CD8-positive, alpha-beta memory T cell (primary cell): Measurements from ENCODE around the gene CEACAM6. TPM values are rescaled to one million over a fixed set of nuclear protein-coding genes. Genes with fewer than 3 reads are reported as not detected.

ENCODE experiments used
- CTCF ChIA-PET: fragments of 350-600 bp; sonication (Branson Sonifier 250); formaldehyde crosslinking; loops from one replicate; lab custom pipeline; 2021; ENCODE audit warnings: antibody characterized with exemption; lab: Charles Lee
- POLR2A ChIA-PET: fragments of 350-600 bp; sonication (Branson Sonifier 250); formaldehyde crosslinking; loops from one replicate; lab custom pipeline; 2021; ENCODE audit warnings: antibody characterized with exemption; lab: Charles Lee
- DNase-seq, 5 donors: peaks; one replicate each; pipeline versions ENCODE4 v3.0.0 to v3.0.0-alpha.2; 2020 to 2022; ENCODE audit warnings: mixed read lengths in 1 of 5
- H3K27ac ChIP-seq: one replicate; pipeline ENCODE4 v1.7.0; 2013; ENCODE audit warnings: low read depth, mild to moderate bottlenecking, low read length, moderate library complexity
- H3K27me3 ChIP-seq: 2 replicates; pipeline ENCODE4 v1.7.0; 2013; ENCODE audit warnings: low read length, mild to moderate bottlenecking; ENCODE audit not compliant: insufficient read depth, poor library complexity, severe bottlenecking
- H3K36me3 ChIP-seq: 2 replicates; pipeline ENCODE4 v1.7.0; 2013; ENCODE audit warnings: mild to moderate bottlenecking, low read length, moderate library complexity; ENCODE audit not compliant: insufficient read depth
- H3K4me1 ChIP-seq: 2 replicates; pipeline ENCODE4 v1.7.0; 2013; ENCODE audit warnings: mild to moderate bottlenecking, low read length, moderate library complexity; ENCODE audit not compliant: insufficient read depth
- H3K4me3 ChIP-seq: 2 replicates; pipeline ENCODE4 v1.7.0; 2013; ENCODE audit warnings: mild to moderate bottlenecking, low read length
- H3K9me3 ChIP-seq: 2 replicates; pipeline ENCODE4 v1.7.0; 2013; ENCODE audit warnings: mild to moderate bottlenecking, low read length
- H3K27ac Mint-ChIP-seq, 8 donors: one replicate each; pipeline ENCODE4 v1.8.0; 2020 to 2021; ENCODE audit warnings: mixed read lengths in 8 of 8, mild to moderate bottlenecking in 6 of 8, inconsistent platforms in 3 of 8, moderate library complexity in 3 of 8
- H3K27me3 Mint-ChIP-seq, 2 donors: one replicate each; pipeline ENCODE4 v1.8.0; 2020 to 2021; ENCODE audit warnings: mixed read lengths in 2 of 2, mild to moderate bottlenecking in 1 of 2, moderate library complexity in 1 of 2
- H3K36me3 Mint-ChIP-seq, 3 donors: one replicate each; pipeline ENCODE4 v1.8.0; 2020 to 2021; ENCODE audit warnings: mixed read lengths in 3 of 3, inconsistent platforms in 1 of 3, mild to moderate bottlenecking in 1 of 3
- H3K4me1 Mint-ChIP-seq, 3 donors: one replicate each; pipeline ENCODE4 v1.8.0; 2020 to 2021; ENCODE audit warnings: mixed read lengths in 3 of 3, inconsistent platforms in 1 of 3, mild to moderate bottlenecking in 1 of 3
- H3K4me3 Mint-ChIP-seq, 7 donors: one replicate each; pipeline ENCODE4 v1.8.0; 2020 to 2021; ENCODE audit warnings: mixed read lengths in 7 of 7, mild to moderate bottlenecking in 6 of 7, moderate library complexity in 4 of 7, inconsistent platforms in 2 of 7
- H3K9me3 Mint-ChIP-seq, 5 donors: one replicate each; pipeline ENCODE4 v1.8.0; 2020 to 2022; ENCODE audit warnings: mixed read lengths in 5 of 5, mild to moderate bottlenecking in 3 of 5, moderate library complexity in 2 of 5, inconsistent platforms in 1 of 5
- polyA plus RNA-seq: library from polyadenylated mRNA; unstranded; fragments of 300-500 nt; fragmentation: Illumina TruSeq; gene quantifications from one replicate; pipeline ENCODE4 v1.2.3, GENCODE V29; 2021
- total RNA-seq, 2 experiments: library from RNA; stranded (reverse); gene quantifications; one replicate each; pipeline ENCODE4 v1.2.3, GENCODE V29; 2021

The CEACAM6 gene
- total and polyA plus RNA-seq, 3 experiments from 2014 or later, result not detected

DNA sequence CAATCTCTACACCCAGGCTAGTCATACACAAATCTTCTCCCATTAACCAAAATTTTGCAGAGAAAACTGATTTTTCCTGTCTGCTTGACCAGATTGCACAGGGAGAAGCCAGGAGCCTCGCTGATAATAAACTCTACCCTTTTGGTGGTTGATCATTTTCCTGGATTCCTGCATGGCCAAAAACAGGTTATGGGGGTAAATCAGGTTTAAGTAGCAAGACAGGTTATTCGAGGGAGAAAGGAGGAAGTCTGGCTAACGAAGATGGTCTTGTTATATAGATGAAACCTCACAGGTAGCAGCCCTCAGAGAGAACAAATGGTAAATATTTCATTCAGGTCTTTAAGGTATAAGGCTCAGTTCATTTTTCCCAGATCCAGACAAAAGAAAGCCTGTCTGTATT, 16.0 kb upstream of the CEACAM6 start:
- Histone ChIP-seq H3K4me3 (no peak overlapping the region), H3K27ac (no peak overlapping the region), H3K27me3 (peaks cover 5% of the 10 kb centered on the region), H3K36me3 (no peaks in the 10 kb centered on the region), H3K9me3 (no peaks in the 10 kb centered on the region), H3K4me1 (no peaks in the 10 kb centered on the region)
- CTCF ChIA-PET, result no interaction called here
- no peaks in the 10 kb centered on the region for H3K9me3 Mint-ChIP-seq
- H3K27me3 Mint-ChIP-seq, result peaks cover 16 to 39% of the 10 kb centered on the region in 2 donors
- H3K27ac Mint-ChIP-seq, result no peak overlapping the region
- peaks cover 0 to 7% (median 0%) of the 10 kb centered on the region in 3 donors for H3K4me1 Mint-ChIP-seq
- POLR2A ChIA-PET, result no interaction called here
- no peaks in the 10 kb centered on the region for H3K36me3 Mint-ChIP-seq
- H3K4me3 Mint-ChIP-seq, result no peak overlapping the region
- DNase-seq, result no peak

DNA sequence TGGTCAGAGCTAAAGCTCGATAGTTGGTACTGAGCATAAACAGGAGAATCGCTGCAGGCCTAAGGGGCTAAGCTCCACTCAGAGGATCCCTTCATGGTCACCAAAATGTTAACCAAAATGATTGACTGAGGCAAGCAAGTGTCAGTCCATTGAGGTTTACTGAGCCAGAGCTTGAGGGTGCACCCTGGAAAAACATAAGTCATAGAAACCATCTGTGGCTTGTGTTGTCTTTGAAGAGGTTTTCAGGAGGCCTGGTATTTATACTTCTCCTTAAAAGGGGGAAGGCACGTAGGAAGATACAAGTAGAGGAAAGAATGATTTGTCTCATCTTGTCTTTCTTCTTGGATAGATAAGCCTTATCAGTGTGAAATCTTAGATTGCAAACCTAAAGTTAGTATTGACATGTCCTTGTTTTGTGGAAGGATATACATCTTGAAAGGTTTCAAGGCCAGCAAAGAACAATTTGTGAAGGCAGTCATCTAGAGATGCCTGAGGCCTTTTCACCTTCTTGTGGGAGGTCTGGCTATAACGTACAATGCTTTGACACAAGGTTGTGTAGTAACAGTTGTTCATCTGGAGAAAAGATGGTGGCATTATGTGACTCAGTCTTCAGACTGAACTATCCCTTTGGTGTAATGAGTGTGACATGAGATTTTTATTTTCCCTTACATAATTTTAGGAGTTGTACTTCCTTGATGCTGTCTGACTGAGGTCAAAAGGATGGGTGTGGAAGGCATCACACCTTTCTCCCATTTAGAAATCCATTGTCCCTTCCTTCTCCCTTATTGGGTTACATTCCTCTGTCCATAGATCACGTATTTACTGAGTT, 14.7 kb upstream of the CEACAM6 start:
- Mint-ChIP-seq H3K36me3 (no peaks in the 10 kb centered on the region), H3K4me1 (peaks cover 0 to 7% (median 0%) of the 10 kb centered on the region in 3 donors), H3K27me3 (peaks cover 20 to 48% of the 10 kb centered on the region in 2 donors), H3K27ac (no peak overlapping the region), H3K4me3 (no peak overlapping the region), H3K9me3 (no peaks in the 10 kb centered on the region)
- Histone ChIP-seq H3K27ac (no peak overlapping the region), H3K27me3 (peaks cover 5% of the 10 kb centered on the region), H3K9me3 (no peaks in the 10 kb centered on the region), H3K4me1 (no peaks in the 10 kb centered on the region), H3K4me3 (no peak overlapping the region), H3K36me3 (no peaks in the 10 kb centered on the region)
- ChIA-PET POLR2A (no interaction called here), CTCF (interaction anchor here (0.8 kb wide), 1 partner anchor 53 kb away, joined by 3 read pairs; no protein-coding TSS in a partner anchor)
- no peak for DNase-seq

DNA sequence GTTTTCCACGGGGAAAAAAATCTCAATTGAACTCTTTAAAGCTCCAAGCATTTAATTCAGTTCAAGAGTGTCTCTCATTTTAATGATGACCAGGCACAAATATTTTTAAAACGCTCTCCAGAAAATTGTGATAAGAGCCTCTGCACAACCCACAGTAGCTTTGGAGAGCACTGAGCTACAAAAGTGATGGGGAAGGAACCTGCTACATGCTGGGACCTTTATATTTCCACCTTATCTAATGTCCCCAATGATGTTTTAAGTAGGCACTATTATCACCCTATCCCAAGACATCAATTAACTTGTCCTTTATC, 14.1 kb upstream of the CEACAM6 start:
- H3K4me1 ChIP-seq, result no peaks in the 10 kb centered on the region
- H3K36me3 Mint-ChIP-seq, result no peaks in the 10 kb centered on the region
- no peak overlapping the region for H3K4me3 Mint-ChIP-seq
- no peaks in the 10 kb centered on the region for H3K36me3 ChIP-seq
- H3K27me3 Mint-ChIP-seq, result peaks cover 26 to 48% of the 10 kb centered on the region in 2 donors
- CTCF ChIA-PET, result no interaction called here
- H3K4me3 ChIP-seq, result no peak overlapping the region
- POLR2A ChIA-PET, result no interaction called here
- H3K27me3 ChIP-seq, result peaks cover 5% of the 10 kb centered on the region
- no peaks in the 10 kb centered on the region for H3K9me3 ChIP-seq
- no peaks in the 10 kb centered on the region for H3K9me3 Mint-ChIP-seq
- H3K4me1 Mint-ChIP-seq, result peaks cover under 1 to 11% (median 1%) of the 10 kb centered on the region in 3 donors
- no peak overlapping the region for H3K27ac Mint-ChIP-seq
- H3K27ac ChIP-seq, result no peak overlapping the region
- DNase-seq, result no peak

DNA sequence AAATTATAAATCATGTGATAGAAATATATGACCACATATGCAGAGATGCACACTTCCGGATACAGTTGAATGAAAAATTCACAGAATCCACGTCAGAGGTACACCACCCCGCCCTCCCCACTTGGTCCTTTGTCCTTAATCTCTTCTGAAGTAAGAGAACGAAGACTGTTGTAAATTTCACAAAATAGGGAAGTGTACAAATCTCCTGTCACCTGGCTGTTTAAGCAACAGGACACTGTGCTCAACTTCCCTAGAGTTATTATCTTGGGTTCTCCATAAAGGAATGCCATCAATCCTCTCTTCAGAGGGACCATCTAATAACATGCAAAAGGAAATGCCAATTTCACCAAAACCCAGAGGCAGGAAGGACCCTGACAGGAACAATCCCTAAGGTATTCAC, 10.5 kb upstream of the CEACAM6 start:
- H3K27ac ChIP-seq, result no peak overlapping the region
- H3K4me3 ChIP-seq, result no peak overlapping the region
- H3K4me1 Mint-ChIP-seq, result peaks cover 3 to 17% (median 6%) of the 10 kb centered on the region in 3 donors
- H3K9me3 ChIP-seq, result no peaks in the 10 kb centered on the region
- DNase-seq, result no peak
- ChIA-PET POLR2A (no interaction called here), CTCF (interaction anchor here (1.1 kb wide), 1 partner anchor 9 kb away, joined by 6 read pairs; no protein-coding TSS in a partner anchor)
- no peak overlapping the region for H3K4me3 Mint-ChIP-seq
- H3K27me3 ChIP-seq, result peaks cover 8% of the 10 kb centered on the region
- no peaks in the 10 kb centered on the region for H3K9me3 Mint-ChIP-seq
- no peaks in the 10 kb centered on the region for H3K36me3 Mint-ChIP-seq
- H3K27ac Mint-ChIP-seq, result no peak overlapping the region
- H3K27me3 Mint-ChIP-seq, result peaks cover 38 to 54% of the 10 kb centered on the region in 2 donors
- H3K36me3 ChIP-seq, result no peaks in the 10 kb centered on the region
- H3K4me1 ChIP-seq, result no peaks in the 10 kb centered on the region

DNA sequence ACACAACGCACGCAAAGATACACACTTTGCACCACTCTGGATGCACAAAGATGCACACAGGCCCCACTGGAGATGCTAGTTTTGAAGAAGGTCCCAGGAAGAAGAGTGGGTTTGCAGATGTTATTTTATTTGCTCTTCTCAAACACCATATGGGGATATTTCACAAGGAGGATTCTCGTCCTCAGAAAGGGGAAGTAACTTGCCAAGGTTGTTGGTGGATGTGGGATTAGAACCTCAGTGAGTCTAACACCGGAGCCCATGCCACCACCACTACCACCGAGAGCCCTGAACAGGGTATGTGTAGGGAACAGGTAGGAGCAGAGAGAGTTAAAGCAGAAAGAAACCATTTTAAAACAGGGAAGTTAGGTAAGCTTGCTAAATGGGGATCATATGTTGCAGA, 9.6 kb upstream of the CEACAM6 start:
- H3K9me3 Mint-ChIP-seq, result no peaks in the 10 kb centered on the region
- ChIA-PET CTCF (interaction anchor here (0.7 to 1.4 kb wide), 3 partner anchors 8 to 39 kb away, joined by 3 to 6 read pairs (median 3); no protein-coding TSS in a partner anchor), POLR2A (no interaction called here)
- no peak for DNase-seq
- no peaks in the 10 kb centered on the region for H3K36me3 Mint-ChIP-seq
- peaks cover 40 to 54% of the 10 kb centered on the region in 2 donors for H3K27me3 Mint-ChIP-seq
- H3K36me3 ChIP-seq, result no peaks in the 10 kb centered on the region
- no peak overlapping the region for H3K4me3 Mint-ChIP-seq
- no peaks in the 10 kb centered on the region for H3K4me1 ChIP-seq
- peaks cover 3 to 10% (median 6%) of the 10 kb centered on the region in 3 donors for H3K4me1 Mint-ChIP-seq
- no peaks in the 10 kb centered on the region for H3K9me3 ChIP-seq
- H3K27ac Mint-ChIP-seq, result no peak overlapping the region
- H3K4me3 ChIP-seq, result no peak overlapping the region
- H3K27ac ChIP-seq, result no peak overlapping the region
- H3K27me3 ChIP-seq, result peaks cover 5% of the 10 kb centered on the region

DNA sequence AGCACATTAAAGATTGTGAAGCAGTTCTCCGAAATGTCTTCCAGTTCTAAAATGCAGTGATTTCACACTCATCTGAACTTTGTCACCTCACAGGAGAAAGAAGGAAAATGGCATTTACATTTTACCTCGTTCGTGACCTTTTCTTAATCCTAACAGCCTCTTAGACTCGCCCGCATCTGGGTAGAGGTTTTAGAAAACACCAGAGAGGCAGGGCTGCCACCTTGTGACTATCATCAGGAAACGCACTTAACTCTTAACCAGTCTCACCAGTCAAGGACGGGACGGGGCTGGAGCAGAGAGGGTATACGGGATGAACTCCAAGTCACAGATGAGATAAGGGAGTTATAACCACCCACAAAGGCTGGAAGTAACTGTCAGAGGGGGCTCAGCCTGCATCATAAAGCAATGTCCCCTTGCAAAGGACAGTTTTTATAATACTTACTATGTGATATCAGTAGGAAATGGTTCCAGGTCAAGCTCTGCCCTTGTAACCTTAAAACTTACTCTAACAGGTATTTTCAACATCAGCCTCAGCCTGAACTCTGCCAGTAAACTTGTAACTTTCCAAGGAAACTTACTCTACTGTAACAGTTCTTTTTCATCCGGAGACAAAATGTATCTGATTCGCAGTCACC, 8.6 kb upstream of the CEACAM6 start:
- H3K27ac Mint-ChIP-seq, result no peak overlapping the region
- CTCF ChIA-PET, result interaction anchor here (1.3 to 1.4 kb wide), 2 partner anchors 28 to 107 kb away, joined by 3 read pairs; no protein-coding TSS in a partner anchor
- Histone ChIP-seq H3K27ac (no peak overlapping the region), H3K9me3 (no peaks in the 10 kb centered on the region), H3K4me3 (no peak overlapping the region), H3K36me3 (no peaks in the 10 kb centered on the region), H3K27me3 (peaks cover 7% of the 10 kb centered on the region), H3K4me1 (no peaks in the 10 kb centered on the region)
- POLR2A ChIA-PET, result no interaction called here
- no peaks in the 10 kb centered on the region for H3K36me3 Mint-ChIP-seq
- no peaks in the 10 kb centered on the region for H3K9me3 Mint-ChIP-seq
- peak in 4 of 5 donors; percentile 5 to 34 (median 12) for DNase-seq
- H3K4me3 Mint-ChIP-seq, result no peak overlapping the region
- peaks cover 39 to 53% of the 10 kb centered on the region in 2 donors for H3K27me3 Mint-ChIP-seq
- H3K4me1 Mint-ChIP-seq, result peaks cover 3 to 10% (median 6%) of the 10 kb centered on the region in 3 donors

DNA sequence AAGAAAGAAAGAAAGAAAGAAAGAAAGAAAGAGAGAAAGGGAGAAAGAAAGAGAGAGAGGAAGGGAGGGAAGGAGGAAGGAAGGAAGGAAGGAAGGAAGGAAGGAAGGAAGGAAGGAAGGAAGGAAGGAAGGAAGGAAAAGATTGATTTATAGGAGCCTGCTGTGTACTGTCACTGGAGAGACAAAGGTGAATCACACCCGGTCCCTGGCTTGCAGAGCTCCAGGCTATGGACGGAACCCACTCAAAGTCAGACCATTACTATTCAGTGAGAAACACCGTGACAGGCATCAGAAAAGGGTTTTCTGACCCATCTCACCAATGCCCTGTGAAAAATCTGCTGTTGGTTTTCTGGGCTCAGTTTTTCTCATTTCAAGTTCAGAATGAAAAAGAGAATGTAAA, 7.3 kb upstream of the CEACAM6 start:
- ChIA-PET CTCF (interaction anchor here (1.2 kb wide), 1 partner anchor 37 kb away, joined by 4 read pairs; no protein-coding TSS in a partner anchor), POLR2A (no interaction called here)
- H3K27ac ChIP-seq, result no peak overlapping the region
- Mint-ChIP-seq H3K36me3 (no peaks in the 10 kb centered on the region), H3K4me3 (no peak overlapping the region), H3K27ac (no peak overlapping the region), H3K27me3 (peaks cover 42 to 61% of the 10 kb centered on the region in 2 donors), H3K9me3 (no peaks in the 10 kb centered on the region), H3K4me1 (peaks cover 3 to 10% (median 6%) of the 10 kb centered on the region in 3 donors)
- H3K36me3 ChIP-seq, result no peaks in the 10 kb centered on the region
- peaks cover 11% of the 10 kb centered on the region for H3K27me3 ChIP-seq
- no peak overlapping the region for H3K4me3 ChIP-seq
- no peak for DNase-seq
- no peaks in the 10 kb centered on the region for H3K9me3 ChIP-seq
- no peaks in the 10 kb centered on the region for H3K4me1 ChIP-seq
